CD4-positive, CD25-positive, alpha-beta regulatory T cell (primary cell): ENCODE data around the gene COPS3. TPM values are rescaled to one million over a fixed set of nuclear protein-coding genes. Genes with fewer than 3 reads are reported as not detected.

Experiments used
- ATAC-seq, 2 donors: fragments of 150-1000 bp; cut with Tn5 transposase; one replicate each; pipeline ENCODE4 v1.10.0; 2021; ENCODE audit warnings: low read depth in 2 of 2, moderate number of reproducible peaks in 2 of 2, moderate library complexity in 1 of 2
- DNase-seq, 3 donors: peaks; one replicate each; pipeline versions ENCODE4 v3.0.0 to v3.0.0-alpha.2; 2012 to 2022; ENCODE audit warnings: mixed read lengths in 1 of 3
- H3K27ac ChIP-seq: one replicate; pipeline ENCODE4 v1.7.0; 2013; ENCODE audit warnings: mild to moderate bottlenecking, low read length; ENCODE audit not compliant: insufficient read depth, poor library complexity, severe bottlenecking
- H3K27me3 ChIP-seq: one replicate; pipeline ENCODE4 v1.7.0; 2013; ENCODE audit warnings: low read length; ENCODE audit not compliant: control insufficient read depth, insufficient read depth
- H3K36me3 ChIP-seq: one replicate; pipeline ENCODE4 v1.7.0; 2013; ENCODE audit warnings: mild to moderate bottlenecking, low read length, moderate library complexity; ENCODE audit not compliant: control insufficient read depth, insufficient read depth
- H3K4me1 ChIP-seq: 2 replicates; pipeline ENCODE4 v1.7.0; 2013; ENCODE audit warnings: mild to moderate bottlenecking, low read length; ENCODE audit not compliant: insufficient read depth, control insufficient read depth, poor library complexity, severe bottlenecking
- H3K4me3 ChIP-seq: one replicate; pipeline ENCODE4 v1.7.0; 2013; ENCODE audit warnings: low read depth, mild to moderate bottlenecking, low read length, moderate library complexity
- H3K9me3 ChIP-seq, 2 experiments: 1 replicate in 1 of 2; 2 replicates in 1 of 2; pipeline ENCODE4 v1.7.0; 2013; ENCODE audit warnings: low read length in 2 of 2, mild to moderate bottlenecking in 1 of 2, moderate library complexity in 1 of 2; ENCODE audit not compliant: control insufficient read depth in 2 of 2
- H3K27ac Mint-ChIP-seq, 3 donors: one replicate each; pipeline ENCODE4 v1.8.0; 2020 to 2022; ENCODE audit warnings: mild to moderate bottlenecking in 3 of 3, mixed read lengths in 3 of 3, moderate library complexity in 2 of 3
- H3K27me3 Mint-ChIP-seq: one replicate; pipeline ENCODE4 v1.8.0; 2022; ENCODE audit warnings: mild to moderate bottlenecking, mixed read lengths
- H3K36me3 Mint-ChIP-seq: one replicate; pipeline ENCODE4 v1.8.0; 2020; ENCODE audit warnings: mixed read lengths
- H3K4me1 Mint-ChIP-seq, 4 donors: one replicate each; pipeline ENCODE4 v1.8.0; 2020 to 2022; ENCODE audit warnings: mixed read lengths in 4 of 4, mild to moderate bottlenecking in 1 of 4
- H3K4me3 Mint-ChIP-seq, 4 donors: one replicate each; pipeline ENCODE4 v1.8.0; 2020 to 2022; ENCODE audit warnings: mild to moderate bottlenecking in 4 of 4, mixed read lengths in 4 of 4, moderate library complexity in 3 of 4
- H3K9me3 Mint-ChIP-seq, 7 donors: one replicate each; pipeline ENCODE4 v1.8.0; 2020 to 2022; ENCODE audit warnings: mixed read lengths in 7 of 7, mild to moderate bottlenecking in 3 of 7, moderate library complexity in 2 of 7
- polyA plus RNA-seq, 4 donors: library from polyadenylated mRNA; unstranded; fragments of 300-500 nt; fragmentation: Illumina TruSeq; gene quantifications; one replicate each; pipeline ENCODE4 v1.2.3, GENCODE V29; 2021
- total RNA-seq: library from RNA; stranded (reverse); gene quantifications from one replicate; pipeline ENCODE4 v1.2.3, GENCODE V29; 2022

The COPS3 gene
- total and polyA plus RNA-seq, 5 donors from 2014 or later = 92.1 to 123 (median 99.4) TPM

DNA sequence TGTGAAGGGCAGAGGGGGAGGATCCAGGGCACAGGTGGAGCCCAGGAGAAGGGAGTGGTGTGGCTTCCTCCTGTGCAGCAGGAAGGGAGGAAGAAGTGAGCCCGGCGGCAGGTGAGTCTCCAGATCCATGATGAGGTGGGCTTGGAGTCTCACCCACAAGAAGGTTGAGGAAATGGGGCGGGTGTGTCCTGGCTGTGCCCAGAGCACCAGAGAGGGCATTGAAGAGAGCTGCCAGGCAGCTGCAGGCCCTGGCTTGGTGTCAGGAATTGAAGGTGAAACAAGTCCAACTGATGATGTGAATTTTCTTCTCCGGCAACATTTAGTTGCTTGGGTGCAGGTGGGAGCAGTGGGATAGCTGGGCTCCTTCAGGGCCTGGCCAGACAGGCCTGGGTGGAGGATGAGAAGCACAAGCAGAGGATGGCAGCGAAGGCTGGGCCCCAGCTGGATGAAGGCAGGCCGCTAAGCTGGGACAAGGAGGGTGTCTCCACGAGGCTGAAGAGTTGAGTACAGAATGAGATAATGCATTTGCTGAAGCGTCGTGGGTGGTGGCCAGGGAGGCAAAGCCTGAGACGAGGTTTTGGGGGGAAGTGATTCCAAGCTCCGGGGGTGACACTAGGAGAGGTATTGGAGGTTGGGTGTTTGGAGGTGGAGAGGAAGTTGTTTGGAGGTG, 40.4 kb upstream of the COPS3 start:
- Mint-ChIP-seq H3K36me3 (peaks cover 7% of the 10 kb centered on the region), H3K4me3 (no peak overlapping the region), H3K9me3 (no peaks in the 10 kb centered on the region), H3K4me1 (no peaks in the 10 kb centered on the region), H3K27ac (no peak overlapping the region), H3K27me3 (no peaks in the 10 kb centered on the region)
- no peak overlapping the region for H3K4me3 ChIP-seq
- H3K9me3 ChIP-seq = no peaks in the 10 kb centered on the region
- no peaks in the 10 kb centered on the region for H3K27me3 ChIP-seq
- H3K4me1 ChIP-seq = no peaks in the 10 kb centered on the region
- no peaks in the 10 kb centered on the region for H3K36me3 ChIP-seq
- no peak overlapping the region for H3K27ac ChIP-seq
- ATAC-seq (no peak), DNase-seq (no peak)

DNA sequence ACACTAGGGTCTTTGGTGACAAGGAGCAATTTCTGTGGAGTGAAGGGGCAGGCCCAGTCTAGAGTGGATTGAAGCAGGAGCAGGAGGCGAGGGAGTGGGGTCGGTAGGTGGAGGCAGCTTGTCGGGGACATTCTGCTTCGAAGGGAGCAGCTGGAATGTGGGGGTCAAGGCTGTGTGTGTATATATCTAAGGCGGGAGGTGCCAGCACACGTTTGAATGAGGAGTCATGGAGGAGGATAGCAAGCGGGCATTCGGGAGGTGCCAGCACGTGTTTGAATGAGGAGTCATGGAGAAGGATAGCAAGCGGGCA, 39.8 kb upstream of the COPS3 start:
- H3K27ac Mint-ChIP-seq = no peak overlapping the region
- no peaks in the 10 kb centered on the region for H3K4me1 ChIP-seq
- no peaks in the 10 kb centered on the region for H3K27me3 Mint-ChIP-seq

DNA sequence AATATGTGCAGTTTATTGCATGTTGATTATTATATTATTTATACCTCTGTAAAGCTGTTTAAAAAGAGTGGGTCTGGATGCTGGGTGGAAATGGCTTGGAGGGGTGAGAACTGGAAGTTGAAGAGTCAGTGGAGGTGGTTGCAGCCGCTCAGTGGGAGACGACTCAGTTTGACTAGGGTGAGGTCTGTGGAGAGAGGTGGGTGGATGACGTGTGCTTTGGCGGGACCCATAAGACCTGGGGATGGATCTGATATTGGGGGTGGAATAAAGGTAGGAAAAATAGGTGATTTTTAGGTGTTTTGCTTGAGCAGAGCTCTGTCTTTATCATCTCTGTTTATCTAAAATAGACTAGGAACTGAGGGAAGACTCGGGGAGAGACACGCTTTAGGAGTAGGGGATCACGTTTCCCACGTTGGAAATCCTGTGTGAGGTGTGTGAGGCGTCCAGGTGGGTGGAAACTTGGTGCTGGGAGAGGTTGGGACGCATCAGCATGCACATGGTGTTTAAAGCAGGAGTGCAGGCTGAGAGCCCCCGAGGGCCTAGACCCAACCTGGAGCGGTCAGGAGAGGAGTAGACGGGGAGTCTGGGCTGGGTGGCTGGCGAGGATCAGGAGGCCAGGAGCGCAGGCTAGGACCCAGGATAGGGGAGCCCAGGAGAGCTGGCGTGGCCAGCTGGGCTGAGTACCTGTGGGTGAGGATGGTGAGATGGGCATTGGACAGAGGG, 39.3 kb upstream of the COPS3 start:
- Mint-ChIP-seq H3K27me3 (no peaks in the 10 kb centered on the region), H3K36me3 (peaks cover 7% of the 10 kb centered on the region), H3K27ac (no peak overlapping the region), H3K9me3 (no peaks in the 10 kb centered on the region), H3K4me3 (no peak overlapping the region), H3K4me1 (no peaks in the 10 kb centered on the region)
- ATAC-seq (no peak), DNase-seq (no peak)
- Histone ChIP-seq H3K27ac (no peak overlapping the region), H3K9me3 (no peaks in the 10 kb centered on the region), H3K4me1 (no peaks in the 10 kb centered on the region), H3K36me3 (no peaks in the 10 kb centered on the region), H3K27me3 (no peaks in the 10 kb centered on the region), H3K4me3 (no peak overlapping the region)

More for the DNA sequence above, 39.8 kb upstream of the COPS3 start:
- H3K27me3 ChIP-seq = no peaks in the 10 kb centered on the region
- no peaks in the 10 kb centered on the region for H3K36me3 ChIP-seq
- H3K4me1 Mint-ChIP-seq = no peaks in the 10 kb centered on the region
- DNase-seq (no peak), ATAC-seq (no peak)
- no peaks in the 10 kb centered on the region for H3K9me3 ChIP-seq
- H3K4me3 Mint-ChIP-seq = no peak overlapping the region
- H3K9me3 Mint-ChIP-seq = no peaks in the 10 kb centered on the region
- H3K36me3 Mint-ChIP-seq = peaks cover 7% of the 10 kb centered on the region
- H3K27ac ChIP-seq = no peak overlapping the region
- H3K4me3 ChIP-seq = no peak overlapping the region

DNA sequence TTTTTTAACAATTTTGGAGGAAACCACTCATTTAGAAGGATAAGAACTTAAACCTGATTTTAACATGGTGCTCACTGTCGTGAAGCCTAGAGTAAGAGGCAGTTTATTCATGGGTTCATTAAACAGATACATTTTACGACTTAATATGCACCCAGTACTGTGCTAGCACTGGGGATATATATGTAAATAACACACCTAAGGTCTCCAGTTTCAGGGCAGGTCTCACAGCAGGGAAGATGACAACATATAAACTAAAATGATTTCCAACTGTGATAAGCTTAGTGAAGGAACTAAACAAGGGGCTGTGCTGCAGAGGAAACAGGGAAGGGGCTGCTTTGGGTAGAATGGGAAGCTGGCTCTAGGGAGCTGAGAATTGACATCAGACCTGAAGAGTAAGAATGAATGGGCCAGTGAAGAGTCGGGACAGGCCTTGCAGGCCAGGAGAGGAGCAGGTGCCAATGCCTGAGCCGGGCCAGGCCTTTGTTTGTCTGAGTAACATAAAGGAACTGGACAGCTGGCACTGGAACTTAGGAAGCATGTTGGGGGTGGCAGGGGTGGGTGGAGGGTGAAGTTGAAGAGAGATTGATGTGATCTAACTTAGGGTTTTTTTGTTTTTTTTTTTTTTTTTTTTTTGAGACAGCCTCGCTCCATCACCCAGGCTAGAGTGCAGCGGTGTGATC, 34.2 kb upstream of the COPS3 start:
- Mint-ChIP-seq H3K36me3 (peaks cover 10% of the 10 kb centered on the region), H3K9me3 (peaks cover 0 to 1% (median 0%) of the 10 kb centered on the region in 7 donors), H3K4me1 (peaks cover 0 to 5% (median 0%) of the 10 kb centered on the region in 4 donors), H3K4me3 (no peak overlapping the region), H3K27me3 (no peaks in the 10 kb centered on the region), H3K27ac (no peak overlapping the region)
- H3K27me3 ChIP-seq = no peaks in the 10 kb centered on the region
- ATAC-seq = no peak
- no peaks in the 10 kb centered on the region for H3K36me3 ChIP-seq
- no peaks in the 10 kb centered on the region for H3K9me3 ChIP-seq
- no peak overlapping the region for H3K27ac ChIP-seq
- DNase-seq = no peak
- H3K4me3 ChIP-seq = no peak overlapping the region
- peaks cover 6% of the 10 kb centered on the region for H3K4me1 ChIP-seq

DNA sequence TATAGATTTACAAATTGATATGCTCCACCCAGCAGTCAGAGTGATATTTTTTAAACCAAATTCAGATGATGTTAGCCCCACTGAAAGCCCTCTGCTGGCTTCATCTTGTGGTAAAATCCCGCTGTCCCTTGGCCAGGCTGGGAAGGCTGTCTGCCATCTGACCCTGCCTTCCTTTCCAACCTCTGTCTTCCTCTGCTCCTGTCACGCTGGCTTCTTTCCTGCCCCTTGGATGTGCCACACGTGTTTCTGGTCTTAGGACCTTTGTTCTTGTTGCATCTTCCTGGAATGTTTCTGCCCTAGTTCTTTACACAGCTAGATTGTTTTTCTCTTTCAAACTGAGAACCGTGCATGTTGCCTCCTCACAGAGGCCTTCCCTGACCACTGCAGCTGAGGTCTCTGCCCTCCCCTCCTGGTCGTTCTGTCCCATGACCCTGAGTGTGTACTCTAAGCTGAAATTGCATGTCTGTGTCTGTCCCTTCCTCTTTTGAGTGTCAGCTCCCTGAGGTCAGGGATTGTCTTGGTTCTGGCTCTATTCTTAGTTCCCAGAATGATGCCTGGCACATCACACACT, 33.5 kb upstream of the COPS3 start:
- no peak overlapping the region for H3K27ac ChIP-seq
- H3K4me1 Mint-ChIP-seq = peaks cover 0 to 5% (median 0%) of the 10 kb centered on the region in 4 donors
- H3K4me3 ChIP-seq = no peak overlapping the region
- H3K4me3 Mint-ChIP-seq = no peak overlapping the region
- no peaks in the 10 kb centered on the region for H3K36me3 ChIP-seq
- peaks cover 0 to 1% (median 0%) of the 10 kb centered on the region in 7 donors for H3K9me3 Mint-ChIP-seq
- H3K36me3 Mint-ChIP-seq = peaks cover 10% of the 10 kb centered on the region
- ATAC-seq (no peak), DNase-seq (no peak)
- no peak overlapping the region for H3K27ac Mint-ChIP-seq
- no peaks in the 10 kb centered on the region for H3K9me3 ChIP-seq
- H3K4me1 ChIP-seq = peaks cover 6% of the 10 kb centered on the region
- no peaks in the 10 kb centered on the region for H3K27me3 ChIP-seq
- H3K27me3 Mint-ChIP-seq = no peaks in the 10 kb centered on the region

DNA sequence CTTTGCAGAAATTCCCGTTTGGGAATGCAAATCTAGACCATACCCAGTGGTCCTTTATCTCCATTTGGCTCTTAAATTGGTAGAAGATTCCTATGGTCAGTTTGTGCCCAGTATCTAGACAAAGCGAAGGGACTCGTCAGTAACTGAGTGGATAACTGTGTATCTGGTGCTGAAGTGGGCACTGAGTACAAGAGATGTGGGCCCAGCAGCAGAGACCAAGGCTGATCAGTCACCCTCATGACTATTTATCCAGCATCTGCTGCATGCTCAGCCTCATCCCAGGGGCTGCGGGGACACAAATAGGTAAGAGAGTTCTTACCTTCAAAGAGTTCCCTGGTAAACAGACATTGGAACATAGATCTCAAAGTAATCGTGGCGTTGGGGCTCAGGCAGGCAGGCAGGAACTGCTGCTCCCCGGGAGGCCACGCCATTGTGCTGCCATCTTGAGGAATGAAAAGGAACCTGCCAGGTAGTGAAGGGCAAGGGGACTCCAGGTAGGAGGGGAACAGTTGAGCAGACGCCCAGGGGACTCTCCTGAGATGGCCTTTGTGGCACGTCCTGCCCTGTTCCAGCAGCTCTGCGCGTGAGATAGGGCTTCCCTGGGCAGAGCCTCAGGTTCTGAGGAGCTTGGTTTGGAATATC, 32.4 kb upstream of the COPS3 start:
- Mint-ChIP-seq H3K4me1 (peaks cover 0 to 5% (median under 1%) of the 10 kb centered on the region in 4 donors), H3K9me3 (peaks cover 0 to 1% (median 0%) of the 10 kb centered on the region in 7 donors), H3K36me3 (peaks cover 13% of the 10 kb centered on the region), H3K27ac (peak overlapping the region in 1 of 3 donors; percentile 59), H3K4me3 (no peak overlapping the region), H3K27me3 (no peaks in the 10 kb centered on the region)
- Histone ChIP-seq H3K27ac (no peak overlapping the region), H3K4me1 (peaks cover 6% of the 10 kb centered on the region), H3K4me3 (no peak overlapping the region), H3K9me3 (no peaks in the 10 kb centered on the region), H3K27me3 (no peaks in the 10 kb centered on the region), H3K36me3 (no peaks in the 10 kb centered on the region)
- DNase-seq (peak; percentile 60 to 82 (median 80)), ATAC-seq (peak; percentile 93 to 96)

DNA sequence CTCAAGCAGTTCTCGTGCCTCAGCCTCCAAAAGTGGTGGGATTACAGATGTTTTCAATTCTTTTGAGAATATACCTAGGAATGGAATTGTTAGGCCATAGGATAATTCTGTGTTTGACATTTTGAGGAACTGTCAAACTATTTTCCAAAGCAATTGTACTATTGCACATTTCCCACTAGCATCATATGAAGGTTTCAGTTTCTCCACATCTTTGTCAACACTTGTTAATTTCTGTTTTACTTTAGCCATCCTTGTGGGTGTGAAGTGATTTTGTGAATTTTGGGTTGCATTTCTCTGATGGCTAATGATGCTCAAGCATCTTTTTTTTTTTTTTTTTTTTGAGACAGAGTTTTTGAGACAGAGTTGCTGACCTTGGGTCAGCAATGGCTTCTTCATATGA, 28.3 kb upstream of the COPS3 start:
- Mint-ChIP-seq H3K36me3 (peaks cover 13% of the 10 kb centered on the region), H3K4me3 (no peak overlapping the region), H3K27me3 (no peaks in the 10 kb centered on the region), H3K27ac (no peak overlapping the region), H3K4me1 (peaks cover 6 to 20% (median 11%) of the 10 kb centered on the region in 4 donors), H3K9me3 (peaks cover 0 to 1% (median 0%) of the 10 kb centered on the region in 7 donors)
- no peak overlapping the region for H3K4me3 ChIP-seq
- H3K36me3 ChIP-seq = no peaks in the 10 kb centered on the region
- ATAC-seq = no peak
- H3K9me3 ChIP-seq = no peaks in the 10 kb centered on the region
- H3K27ac ChIP-seq = no peak overlapping the region
- no peak for DNase-seq
- H3K4me1 ChIP-seq = peaks cover 21% of the 10 kb centered on the region
- H3K27me3 ChIP-seq = no peaks in the 10 kb centered on the region
